Ishikawa (cell line): ENCODE measurements around the gene CPNE4.

ENCODE experiments used
- CEBPB ChIP-seq: IDR thresholded peaks from 2 replicates; pipeline ENCODE4 v1.6.1; 2012
- CREB1 ChIP-seq: IDR thresholded peaks from 2 replicates; pipeline ENCODE4 v1.6.1; 2012; ENCODE audit warnings: low read depth
- EGR1 ChIP-seq: IDR thresholded peaks from 2 replicates; pipeline ENCODE4 v1.6.1; 2012
- EP300 ChIP-seq: IDR thresholded peaks from 2 replicates; pipeline ENCODE4 v1.6.1; 2012; ENCODE audit warnings: borderline replicate concordance
- FOXM1 ChIP-seq: IDR thresholded peaks from 2 replicates; pipeline ENCODE4 v1.6.1; 2012; ENCODE audit warnings: low read depth, borderline replicate concordance
- MAX ChIP-seq: IDR thresholded peaks from 2 replicates; pipeline ENCODE4 v1.6.1; 2012
- NFIC ChIP-seq: IDR thresholded peaks from 2 replicates; pipeline ENCODE4 v1.6.1; 2012
- RAD21 ChIP-seq: IDR thresholded peaks from 2 replicates; pipeline ENCODE4 v1.6.1; 2012; ENCODE audit warnings: low read depth
- TAF1 ChIP-seq: IDR thresholded peaks from 2 replicates; pipeline ENCODE4 v1.6.1; 2012; ENCODE audit warnings: low read depth, mild to moderate bottlenecking
- TCF12 ChIP-seq: IDR thresholded peaks from 2 replicates; pipeline ENCODE4 v1.6.1; 2012; ENCODE audit warnings: low read depth
- TEAD4 ChIP-seq: IDR thresholded peaks from 2 replicates; pipeline ENCODE4 v1.6.1; 2012
- USF1 ChIP-seq: IDR thresholded peaks from 2 replicates; pipeline ENCODE4 v1.6.1; 2012
- YY1 ChIP-seq: IDR thresholded peaks from 2 replicates; pipeline ENCODE4 v1.6.1; 2012; ENCODE audit warnings: low read depth
- ZBTB7A ChIP-seq: IDR thresholded peaks from 2 replicates; pipeline ENCODE4 v1.6.1; 2012; ENCODE audit warnings: low read depth
- TF ChIP-seq, protein P1 (sequence below): IDR thresholded peaks from 2 replicates; pipeline ENCODE4 v1.6.1; 2012; ENCODE audit warnings: low read depth, mild to moderate bottlenecking

The CPNE4 gene

GRCh38 chr3:131933665-131934064 lies 101.1 kb downstream of the CPNE4 start:
- no peak for TF ChIP-seq TAF1
- TF ChIP-seq MAX: no peak
- no peak for TF ChIP-seq YY1
- TF ChIP-seq, protein P1, sequence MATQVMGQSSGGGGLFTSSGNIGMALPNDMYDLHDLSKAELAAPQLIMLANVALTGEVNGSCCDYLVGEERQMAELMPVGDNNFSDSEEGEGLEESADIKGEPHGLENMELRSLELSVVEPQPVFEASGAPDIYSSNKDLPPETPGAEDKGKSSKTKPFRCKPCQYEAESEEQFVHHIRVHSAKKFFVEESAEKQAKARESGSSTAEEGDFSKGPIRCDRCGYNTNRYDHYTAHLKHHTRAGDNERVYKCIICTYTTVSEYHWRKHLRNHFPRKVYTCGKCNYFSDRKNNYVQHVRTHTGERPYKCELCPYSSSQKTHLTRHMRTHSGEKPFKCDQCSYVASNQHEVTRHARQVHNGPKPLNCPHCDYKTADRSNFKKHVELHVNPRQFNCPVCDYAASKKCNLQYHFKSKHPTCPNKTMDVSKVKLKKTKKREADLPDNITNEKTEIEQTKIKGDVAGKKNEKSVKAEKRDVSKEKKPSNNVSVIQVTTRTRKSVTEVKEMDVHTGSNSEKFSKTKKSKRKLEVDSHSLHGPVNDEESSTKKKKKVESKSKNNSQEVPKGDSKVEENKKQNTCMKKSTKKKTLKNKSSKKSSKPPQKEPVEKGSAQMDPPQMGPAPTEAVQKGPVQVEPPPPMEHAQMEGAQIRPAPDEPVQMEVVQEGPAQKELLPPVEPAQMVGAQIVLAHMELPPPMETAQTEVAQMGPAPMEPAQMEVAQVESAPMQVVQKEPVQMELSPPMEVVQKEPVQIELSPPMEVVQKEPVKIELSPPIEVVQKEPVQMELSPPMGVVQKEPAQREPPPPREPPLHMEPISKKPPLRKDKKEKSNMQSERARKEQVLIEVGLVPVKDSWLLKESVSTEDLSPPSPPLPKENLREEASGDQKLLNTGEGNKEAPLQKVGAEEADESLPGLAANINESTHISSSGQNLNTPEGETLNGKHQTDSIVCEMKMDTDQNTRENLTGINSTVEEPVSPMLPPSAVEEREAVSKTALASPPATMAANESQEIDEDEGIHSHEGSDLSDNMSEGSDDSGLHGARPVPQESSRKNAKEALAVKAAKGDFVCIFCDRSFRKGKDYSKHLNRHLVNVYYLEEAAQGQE: no peak

- TF ChIP-seq ZBTB7A (no peak), YY1 (no peak), TCF12 (no peak), EGR1 (no peak)
Observed at GRCh38 chr3:131928593-131928992, 106.2 kb downstream of the CPNE4 start.

GRCh38 chr3:131925571-131925970 lies 109.2 kb downstream of the CPNE4 start:
- TF ChIP-seq RAD21 (no peak), FOXM1 (no peak), MAX (no peak), YY1 (no peak), TCF12 (no peak), TAF1 (no peak), ZBTB7A (no peak), TEAD4 (no peak), EGR1 (no peak), NFIC (no peak), CEBPB (no peak), USF1 (no peak), CREB1 (no peak), EP300 (no peak)
- TF ChIP-seq, protein P1: no peak

GRCh38 chr3:131922356-131922755 lies 112.5 kb downstream of the CPNE4 start:
- TF ChIP-seq TCF12 (no peak), RAD21 (no peak), CEBPB (no peak), MAX (no peak)
- TF ChIP-seq, protein P1: no peak

GRCh38 chr3:131917006-131917405 lies 117.8 kb downstream of the CPNE4 start:
- no peak for TF ChIP-seq EGR1
- no peak for TF ChIP-seq EP300
- TF ChIP-seq CREB1: no peak
- no peak for TF ChIP-seq TEAD4
- no peak for TF ChIP-seq RAD21
- TF ChIP-seq NFIC: no peak
- TF ChIP-seq FOXM1: no peak
- TF ChIP-seq USF1: no peak
